SH-SY5Y (cell line): ENCODE measurements around the gene WDR91.

ENCODE experiments used
- GATA2 ChIP-seq: IDR thresholded peaks from 2 replicates; pipeline ENCODE4 v1.6.1; 2011; ENCODE audit warnings: mild to moderate bottlenecking, low read depth, low read length
- GATA3 ChIP-seq: IDR thresholded peaks from 2 replicates; pipeline ENCODE4 v1.6.1; 2011; ENCODE audit warnings: low read depth, mild to moderate bottlenecking, low read length, moderate library complexity

DNA sequence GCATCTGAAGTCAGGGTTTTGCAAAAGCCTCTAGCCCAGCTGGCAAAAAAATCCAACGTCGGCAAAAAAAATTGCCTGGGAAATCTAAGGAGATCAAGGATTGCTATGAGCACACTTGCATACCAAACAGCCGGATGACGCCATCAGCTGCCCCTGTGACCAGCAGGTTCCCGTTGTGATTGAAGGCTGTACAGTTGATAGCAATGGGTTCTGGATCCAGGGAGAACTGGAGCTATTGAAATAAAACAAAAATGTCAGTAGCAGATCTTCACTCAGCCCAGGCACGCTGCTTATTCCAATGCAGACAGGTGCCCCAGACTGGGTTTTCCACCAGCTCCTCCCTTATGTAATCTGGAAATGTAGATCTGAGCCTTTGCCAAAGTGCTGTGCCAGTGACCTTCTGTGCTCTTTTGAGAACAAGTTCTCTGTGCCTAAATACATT, 22.1 kb downstream of the WDR91 start:
- TF ChIP-seq GATA2 (no peak), GATA3 (no peak)
